Right hindlimb (tissue), 1 donor: Measurements from ENCODE around the gene SHC3.

Experiments used
- DNase-seq: peaks from one replicate; pipeline ENCODE4 v3.0.0-alpha.2; 2018

SHC3 gene

GRCh38 chr9:89049646-89050045 lies 129.0 kb downstream of the SHC3 start:
- DNase-seq = no peak

- no peak for DNase-seq
Observed at GRCh38 chr9:89048616-89049015, 130.0 kb downstream of the SHC3 start.

DNA sequence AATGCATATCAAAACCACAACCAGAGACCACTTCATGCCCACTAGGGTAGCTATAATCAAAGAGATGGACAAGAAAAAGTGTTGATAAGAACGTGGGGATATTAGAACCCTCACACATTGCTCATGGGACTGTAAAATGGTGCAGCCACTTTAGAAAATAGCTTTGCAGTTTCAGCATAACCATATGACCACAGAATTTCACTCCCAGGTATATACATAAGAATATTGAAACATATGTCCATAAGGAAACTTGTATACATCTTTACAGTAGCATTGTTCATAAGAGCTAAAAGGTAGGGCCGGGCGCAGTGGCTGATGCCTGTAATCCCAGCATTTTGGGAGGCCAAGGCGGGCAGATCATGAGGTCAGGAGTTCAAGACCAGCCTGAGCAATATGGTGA lies 131.0 kb downstream of the SHC3 start:
- no peak for DNase-seq

- DNase-seq = no peak
Observed at GRCh38 chr9:89046832-89047231, 131.8 kb downstream of the SHC3 start.

- DNase-seq = no peak
Observed at GRCh38 chr9:89044881-89045280, 133.7 kb downstream of the SHC3 start.

- no peak for DNase-seq
Observed at GRCh38 chr9:89044104-89044503, 134.5 kb downstream of the SHC3 start.

- DNase-seq = no peak
Observed at GRCh38 chr9:89042984-89043383, 135.6 kb downstream of the SHC3 start.

- DNase-seq = no peak
Observed at GRCh38 chr9:89039664-89040063, 139.0 kb downstream of the SHC3 start.

GRCh38 chr9:89039104-89039465 lies 139.5 kb downstream of the SHC3 start:
- DNase-seq = no peak

- peak; percentile 71 for DNase-seq
Observed at GRCh38 chr9:89038382-89039103, 140.1 kb downstream of the SHC3 start.

DNA sequence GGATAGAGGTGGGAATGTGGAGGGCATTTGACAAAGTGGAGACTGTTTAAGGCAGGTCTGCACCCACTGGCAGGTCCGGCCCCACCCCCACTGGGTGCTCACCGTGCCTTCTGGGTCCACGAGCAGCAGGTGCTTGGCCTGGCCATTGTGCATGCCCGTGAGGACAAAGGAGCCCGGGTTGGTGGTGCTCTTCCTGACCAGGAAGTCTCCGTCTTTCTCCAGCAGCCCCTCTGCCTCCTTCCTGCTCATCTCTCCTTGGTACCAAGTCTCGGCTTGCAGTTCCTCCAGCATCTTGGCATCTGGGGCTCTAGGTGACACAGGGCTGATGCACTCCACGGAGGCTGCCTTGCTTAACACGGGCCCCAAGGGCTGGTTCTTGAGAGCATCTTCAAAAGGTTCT lies 140.7 kb downstream of the SHC3 start:
- DNase-seq = no peak

GRCh38 chr9:89037346-89037745 lies 141.3 kb downstream of the SHC3 start:
- no peak for DNase-seq

- DNase-seq = no peak
Observed at GRCh38 chr9:89036891-89037290, 141.7 kb downstream of the SHC3 start.

DNA sequence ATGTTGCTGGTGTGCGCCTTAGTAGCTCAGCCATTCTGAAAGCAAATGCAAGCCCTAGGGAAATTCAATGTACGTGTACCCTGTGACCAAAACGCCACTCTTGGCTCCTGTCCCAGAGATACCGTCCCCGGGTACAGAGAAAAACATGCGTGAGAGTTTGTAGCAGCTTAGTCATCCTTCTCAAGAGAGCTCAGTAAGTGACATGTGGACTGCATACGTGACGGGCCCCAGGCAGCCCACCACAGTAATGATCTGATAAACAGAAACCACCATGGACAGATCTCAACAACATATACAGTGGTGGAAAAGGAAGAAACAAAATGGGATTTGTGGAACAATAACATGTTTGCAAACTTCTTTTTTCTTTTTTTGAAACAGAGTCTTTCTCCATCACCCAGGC lies 142.2 kb downstream of the SHC3 start:
- DNase-seq = no peak

- no peak for DNase-seq
Observed at GRCh38 chr9:89032661-89033060, 146.0 kb downstream of the SHC3 start.

DNA sequence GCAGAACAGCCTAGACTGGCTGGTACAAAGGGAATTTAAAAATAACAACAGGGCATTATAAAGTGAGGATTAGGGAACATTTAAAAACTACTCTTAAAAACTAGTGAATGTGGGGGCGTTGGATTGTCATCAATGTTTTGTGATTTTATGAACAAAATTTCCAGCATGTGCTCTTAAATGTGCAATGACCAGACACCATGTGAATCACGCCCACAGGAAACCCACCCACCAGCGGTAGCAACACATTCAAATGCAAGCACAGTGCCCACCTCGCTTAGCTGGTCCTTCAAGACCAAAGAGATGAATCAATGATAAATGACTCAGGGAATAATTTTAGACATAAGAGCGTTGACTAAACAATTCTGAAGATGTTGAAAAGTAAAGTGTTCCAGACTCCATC lies 146.4 kb downstream of the SHC3 start:
- DNase-seq = no peak

- no peak for DNase-seq
Observed at GRCh38 chr9:89029788-89030187, 148.8 kb downstream of the SHC3 start.

GRCh38 chr9:89026876-89027275 lies 151.7 kb downstream of the SHC3 start:
- no peak for DNase-seq

DNA sequence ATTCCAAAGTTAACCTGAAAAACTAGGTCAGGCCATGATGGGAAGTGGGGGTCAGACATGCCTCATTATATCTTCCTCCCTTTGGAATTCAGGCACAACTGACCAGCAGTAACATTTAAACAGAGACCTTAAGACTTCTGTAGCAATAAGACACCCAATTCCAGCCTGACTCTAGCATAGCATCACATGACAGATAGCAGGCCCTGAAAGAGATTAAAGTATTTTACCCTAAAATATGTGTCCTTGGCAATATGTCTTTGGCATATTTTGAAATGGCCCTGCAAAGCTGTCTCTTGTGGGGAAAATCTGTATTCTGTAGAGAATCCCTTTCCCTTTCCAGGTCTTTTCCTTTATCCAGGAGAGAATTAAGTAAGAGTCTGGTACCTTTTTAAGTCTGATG lies 153.1 kb downstream of the SHC3 start:
- DNase-seq = no peak

GRCh38 chr9:89024727-89025126 lies 153.9 kb downstream of the SHC3 start:
- DNase-seq = no peak

GRCh38 chr9:89023740-89024139 lies 154.9 kb downstream of the SHC3 start:
- no peak for DNase-seq

GRCh38 chr9:89022902-89023301 lies 155.7 kb downstream of the SHC3 start:
- DNase-seq = no peak

- DNase-seq = no peak
Observed at GRCh38 chr9:89022001-89022759, 156.4 kb downstream of the SHC3 start.

GRCh38 chr9:89021154-89021803 lies 157.3 kb downstream of the SHC3 start:
- DNase-seq = no peak
